Measurements from ENCODE around the gene RNASEL. TPM values are rescaled to one million over a fixed set of nuclear protein-coding genes. Genes with fewer than 3 reads are reported as not detected.

Gene RNASEL
- total RNA-seq, 4 donors from 2014 or later = 12.3 to 17.9 (median 15.3) TPM

GRCh38 chr1:182569939-182570610 is 19.0 kb downstream of the RNASEL start:
- Histone ChIP-seq H3K4me3 (replicated peaks in 1 of 3) (no peak overlapping the region), H3K36me3 (peaks cover 5 to 12% of the 10 kb centered on the region in 2 donors), H3K27me3 (no peaks in the 10 kb centered on the region), H3K9me3 (no peaks in the 10 kb centered on the region), H3K27ac (no peak overlapping the region), H3K4me1 (no peaks in the 10 kb centered on the region)
- TF ChIP-seq POLR2A (IDR thresholded peaks at IDR 0.05) = no peak
- TF ChIP-seq CTCF (IDR thresholded peaks at IDR 0.05) = no peak
- intact Hi-C loops (cut with DNase I) = loop anchor here (10.0 kb wide), 1 partner anchor 115 kb away; the partner anchor contains the start of gene RGSL1
- WGBS, 2 donors = 93 to 96% methylated on average over 6 of the region's 6 CpGs
- DNase-seq = no peak

- intact Hi-C loops (cut with DNase I) = loop anchor here (10.0 kb wide), 1 partner anchor 114 kb away; the partner anchor contains the start of gene RGSL1
- no peak for DNase-seq
- WGBS, 2 donors = 62 to 94% methylated on average over 3 of the region's 3 CpGs
Measured at GRCh38 chr1:182568647-182569284, 20.3 kb downstream of the RNASEL start.

GRCh38 chr1:182567629-182568028 is 21.4 kb downstream of the RNASEL start:
- Histone ChIP-seq H3K9me3 (no peaks in the 10 kb centered on the region), H3K27ac (no peak overlapping the region), H3K4me1 (no peaks in the 10 kb centered on the region), H3K4me3 (replicated peaks in 1 of 3) (no peak overlapping the region), H3K27me3 (no peaks in the 10 kb centered on the region), H3K36me3 (no peaks in the 10 kb centered on the region)
- DNase-seq = no peak
- intact Hi-C loops (cut with DNase I) = loop anchor here (10.0 kb wide), 1 partner anchor 113 kb away; the partner anchor contains the start of gene RGSL1
- 96 to 98% methylated on average over 5 of the region's 5 CpGs for whole genome bisulfite sequencing, 2 donors
- TF ChIP-seq CTCF (IDR thresholded peaks at IDR 0.05) (no peak), POLR2A (IDR thresholded peaks at IDR 0.05) (no peak)

More at GRCh38 chr1:182568647-182569284, 20.3 kb downstream of the RNASEL start:
- H3K36me3 ChIP-seq = no peaks in the 10 kb centered on the region
- TF ChIP-seq CTCF (IDR thresholded peaks at IDR 0.05) (no peak), POLR2A (IDR thresholded peaks at IDR 0.05) (no peak)
- H3K4me3 ChIP-seq (replicated peaks in 1 of 3) = no peak overlapping the region
- no peak overlapping the region for H3K27ac ChIP-seq
- no peaks in the 10 kb centered on the region for H3K9me3 ChIP-seq
- no peaks in the 10 kb centered on the region for H3K4me1 ChIP-seq
- no peaks in the 10 kb centered on the region for H3K27me3 ChIP-seq

GRCh38 chr1:182565537-182565936 is 23.5 kb downstream of the RNASEL start:
- H3K9me3 ChIP-seq = no peaks in the 10 kb centered on the region
- TF ChIP-seq CTCF (IDR thresholded peaks at IDR 0.05) = no peak
- TF ChIP-seq POLR2A (IDR thresholded peaks at IDR 0.05) = no peak
- no peak overlapping the region for H3K4me3 ChIP-seq (replicated peaks in 1 of 3)
- no peak overlapping the region for H3K27ac ChIP-seq
- H3K4me1 ChIP-seq = no peaks in the 10 kb centered on the region
- WGBS, 2 donors = 65 to 92% methylated on average over 3 of the region's 3 CpGs
- H3K27me3 ChIP-seq = no peaks in the 10 kb centered on the region
- intact Hi-C loops (cut with DNase I) = loop anchor here (10.0 kb wide), 1 partner anchor 111 kb away; the partner anchor contains the start of gene RGSL1
- H3K36me3 ChIP-seq = no peaks in the 10 kb centered on the region
- no peak for DNase-seq
